Cardiac muscle cell (in vitro differentiated cells and primary cell): ENCODE measurements around the gene MYOCD. TPM values are rescaled to one million over a fixed set of nuclear protein-coding genes. Genes with fewer than 3 reads are reported as not detected.

Source experiments
- DNase-seq, 2 donors: peaks; one replicate each; pipeline versions ENCODE4 v3.0.0 to v3.0.0-alpha.2; 2010 to 2017; ENCODE audit warnings: low read depth in 1 of 2, low spot score in 1 of 2
- H3K27ac ChIP-seq: fragments of 200-600 bp; sonication (generic); 2 replicates; pipeline ENCODE4 v1.5.1; 2016
- H3K27me3 ChIP-seq: fragments of 200-600 bp; sonication (generic); 2 replicates; pipeline ENCODE4 v1.6.0; 2016; ENCODE audit warnings: control low read depth
- H3K36me3 ChIP-seq: fragments of 200-600 bp; sonication (generic); 2 replicates; pipeline ENCODE4 v1.5.1; 2016; ENCODE audit warnings: control low read depth
- H3K4me1 ChIP-seq: fragments of 200-600 bp; sonication (generic); 2 replicates; pipeline ENCODE4 v1.8.1; 2017; ENCODE audit warnings: low read depth, mild to moderate bottlenecking, mixed run types
- H3K4me3 ChIP-seq: fragments of 200-600 bp; sonication (generic); 2 replicates; pipeline ENCODE4 v1.5.1; 2016; ENCODE audit warnings: mild to moderate bottlenecking
- H3K9me3 ChIP-seq: fragments of 200-600 bp; sonication (generic); 2 replicates; pipeline ENCODE4 v1.5.1; 2017; ENCODE audit warnings: low read depth, mild to moderate bottlenecking, control low read depth
- polyA plus RNA-seq: library from polyadenylated mRNA; unstranded; fragments of >200 nt; fragmentation: Nextera tagmentation; extraction: Ambion mirVana; gene quantifications from 2 replicates; pipeline ENCODE4 v1.2.1, GENCODE V29; 2016
- total RNA-seq: library from RNA; depleted of rRNA; stranded (reverse); fragments of >200 nt; gene quantifications from 2 replicates; pipeline ENCODE4 v1.2.3, GENCODE V29; 2016
- TF ChIP-seq, protein P1 (sequence below): IDR thresholded peaks from 2 replicates; pipeline ENCODE4 v1.5.1; 2012; ENCODE audit warnings: low read depth, mild to moderate bottlenecking, low read length

The MYOCD gene
- total and polyA plus RNA-seq, 2 experiments from 2014 or later = 70.8 to 160 TPM

GRCh38 chr17:12730931-12731521 is 65.3 kb downstream of the MYOCD start:
- TF ChIP-seq, protein P1, sequence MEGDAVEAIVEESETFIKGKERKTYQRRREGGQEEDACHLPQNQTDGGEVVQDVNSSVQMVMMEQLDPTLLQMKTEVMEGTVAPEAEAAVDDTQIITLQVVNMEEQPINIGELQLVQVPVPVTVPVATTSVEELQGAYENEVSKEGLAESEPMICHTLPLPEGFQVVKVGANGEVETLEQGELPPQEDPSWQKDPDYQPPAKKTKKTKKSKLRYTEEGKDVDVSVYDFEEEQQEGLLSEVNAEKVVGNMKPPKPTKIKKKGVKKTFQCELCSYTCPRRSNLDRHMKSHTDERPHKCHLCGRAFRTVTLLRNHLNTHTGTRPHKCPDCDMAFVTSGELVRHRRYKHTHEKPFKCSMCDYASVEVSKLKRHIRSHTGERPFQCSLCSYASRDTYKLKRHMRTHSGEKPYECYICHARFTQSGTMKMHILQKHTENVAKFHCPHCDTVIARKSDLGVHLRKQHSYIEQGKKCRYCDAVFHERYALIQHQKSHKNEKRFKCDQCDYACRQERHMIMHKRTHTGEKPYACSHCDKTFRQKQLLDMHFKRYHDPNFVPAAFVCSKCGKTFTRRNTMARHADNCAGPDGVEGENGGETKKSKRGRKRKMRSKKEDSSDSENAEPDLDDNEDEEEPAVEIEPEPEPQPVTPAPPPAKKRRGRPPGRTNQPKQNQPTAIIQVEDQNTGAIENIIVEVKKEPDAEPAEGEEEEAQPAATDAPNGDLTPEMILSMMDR = no peak
- no peaks in the 10 kb centered on the region for H3K9me3 ChIP-seq
- H3K27ac ChIP-seq = peak overlapping the region; percentile 98
- H3K4me1 ChIP-seq = peaks cover 50% of the 10 kb centered on the region
- H3K4me3 ChIP-seq = no peak overlapping the region
- peak; percentile 37 to 95 for DNase-seq
- H3K27me3 ChIP-seq = no peaks in the 10 kb centered on the region
- H3K36me3 ChIP-seq = peaks cover 4% of the 10 kb centered on the region

GRCh38 chr17:12731839-12732238 is 66.1 kb downstream of the MYOCD start:
- no peaks in the 10 kb centered on the region for H3K27me3 ChIP-seq
- H3K27ac ChIP-seq = peak overlapping the region; percentile 98
- no peaks in the 10 kb centered on the region for H3K9me3 ChIP-seq
- H3K4me3 ChIP-seq = no peak overlapping the region
- DNase-seq = peak in 1 of 2 donors; percentile 13
- peaks cover 11% of the 10 kb centered on the region for H3K36me3 ChIP-seq
- TF ChIP-seq, protein P1 = no peak
- peaks cover 57% of the 10 kb centered on the region for H3K4me1 ChIP-seq

- Histone ChIP-seq H3K4me1 (peaks cover 57% of the 10 kb centered on the region), H3K4me3 (no peak overlapping the region), H3K27ac (peak overlapping the region; percentile 98), H3K9me3 (no peaks in the 10 kb centered on the region), H3K27me3 (no peaks in the 10 kb centered on the region), H3K36me3 (peaks cover 16% of the 10 kb centered on the region)
- DNase-seq = no peak
- TF ChIP-seq, protein P1 = no peak
These were observed 66.7 kb downstream of the MYOCD start for GRCh38 chr17:12732366-12732765.

GRCh38 chr17:12734926-12735325 is 69.2 kb downstream of the MYOCD start:
- Histone ChIP-seq H3K27ac (peak overlapping the region; percentile 98), H3K4me3 (no peak overlapping the region), H3K4me1 (peaks cover 57% of the 10 kb centered on the region), H3K36me3 (peaks cover 38% of the 10 kb centered on the region), H3K27me3 (no peaks in the 10 kb centered on the region), H3K9me3 (no peaks in the 10 kb centered on the region)
- peak; percentile 48 to 90 for DNase-seq
- TF ChIP-seq, protein P1 = no peak

GRCh38 chr17:12735517-12735916 is 69.8 kb downstream of the MYOCD start:
- TF ChIP-seq, protein P1 = no peak
- Histone ChIP-seq H3K4me1 (peaks cover 51% of the 10 kb centered on the region), H3K9me3 (no peaks in the 10 kb centered on the region), H3K36me3 (peaks cover 44% of the 10 kb centered on the region), H3K4me3 (no peak overlapping the region), H3K27ac (peak overlapping the region; percentile 98), H3K27me3 (no peaks in the 10 kb centered on the region)
- DNase-seq = no peak
